RWPE2 (cell line): ENCODE data around the gene CDC42BPA.

Source experiments
- ATAC-seq: fragments of 200-7000 bp; cut with Tn5 transposase; 3 replicates; pipeline ENCODE4 v1.9.1; 2021; ENCODE audit warnings: low read depth
- DNase-seq: peaks from one replicate; pipeline ENCODE4 v3.0.0-alpha.2; 2020; ENCODE audit warnings: low spot score
- H3K27ac ChIP-seq: fragments of 450-650 bp; 2 replicates; pipeline ENCODE4 v1.5.1; 2017; ENCODE audit warnings: mild to moderate bottlenecking; ENCODE audit not compliant: poor library complexity, severe bottlenecking
- H3K27me3 ChIP-seq: fragments of 250-450 bp; sonication (Bioruptor Pico); 2 replicates; pipeline ENCODE4 v1.5.1; 2021; ENCODE audit warnings: mild to moderate bottlenecking, moderate library complexity; ENCODE audit not compliant: insufficient read depth, poor library complexity, severe bottlenecking
- H3K36me3 ChIP-seq: fragments of 250-450 bp; sonication (Bioruptor Pico); 2 replicates; pipeline ENCODE4 v1.5.1; 2020; ENCODE audit warnings: low read depth, mild to moderate bottlenecking, moderate library complexity
- H3K4me1 ChIP-seq: fragments of 250-450 bp; sonication (Bioruptor Pico); 2 replicates; pipeline ENCODE4 v1.5.1; 2021; ENCODE audit warnings: mild to moderate bottlenecking, moderate library complexity; ENCODE audit not compliant: insufficient read depth, poor library complexity, severe bottlenecking
- H3K4me3 ChIP-seq: fragments of 250-450 bp; sonication (Bioruptor Pico); 2 replicates; pipeline ENCODE4 v1.5.1; 2021; ENCODE audit warnings: mild to moderate bottlenecking, moderate library complexity; ENCODE audit not compliant: severe bottlenecking
- H3K9me3 ChIP-seq: fragments of 250-450 bp; sonication (Bioruptor Pico); 2 replicates; pipeline ENCODE4 v1.5.1; 2021; ENCODE audit warnings: mild to moderate bottlenecking, moderate library complexity; ENCODE audit not compliant: severe bottlenecking
- TF ChIP-seq, protein P1 (sequence below): fragments of 450-650 bp; IDR thresholded peaks from one replicate; pipeline ENCODE4 v1.5.1; 2017; ENCODE audit warnings: mild to moderate bottlenecking, moderate library complexity; ENCODE audit not compliant: poor library complexity, severe bottlenecking

CDC42BPA gene

GRCh38 chr1:226979517-226980121, 338.7 kb downstream of the CDC42BPA start:
- H3K36me3 ChIP-seq, result no peaks in the 10 kb centered on the region
- no peak overlapping the region for H3K27ac ChIP-seq
- H3K4me3 ChIP-seq, result no peak overlapping the region
- H3K27me3 ChIP-seq, result no peaks in the 10 kb centered on the region
- no peaks in the 10 kb centered on the region for H3K9me3 ChIP-seq
- TF ChIP-seq, protein P1, sequence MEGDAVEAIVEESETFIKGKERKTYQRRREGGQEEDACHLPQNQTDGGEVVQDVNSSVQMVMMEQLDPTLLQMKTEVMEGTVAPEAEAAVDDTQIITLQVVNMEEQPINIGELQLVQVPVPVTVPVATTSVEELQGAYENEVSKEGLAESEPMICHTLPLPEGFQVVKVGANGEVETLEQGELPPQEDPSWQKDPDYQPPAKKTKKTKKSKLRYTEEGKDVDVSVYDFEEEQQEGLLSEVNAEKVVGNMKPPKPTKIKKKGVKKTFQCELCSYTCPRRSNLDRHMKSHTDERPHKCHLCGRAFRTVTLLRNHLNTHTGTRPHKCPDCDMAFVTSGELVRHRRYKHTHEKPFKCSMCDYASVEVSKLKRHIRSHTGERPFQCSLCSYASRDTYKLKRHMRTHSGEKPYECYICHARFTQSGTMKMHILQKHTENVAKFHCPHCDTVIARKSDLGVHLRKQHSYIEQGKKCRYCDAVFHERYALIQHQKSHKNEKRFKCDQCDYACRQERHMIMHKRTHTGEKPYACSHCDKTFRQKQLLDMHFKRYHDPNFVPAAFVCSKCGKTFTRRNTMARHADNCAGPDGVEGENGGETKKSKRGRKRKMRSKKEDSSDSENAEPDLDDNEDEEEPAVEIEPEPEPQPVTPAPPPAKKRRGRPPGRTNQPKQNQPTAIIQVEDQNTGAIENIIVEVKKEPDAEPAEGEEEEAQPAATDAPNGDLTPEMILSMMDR, result no peak
- no peak for ATAC-seq
- no peak for DNase-seq
- H3K4me1 ChIP-seq, result no peaks in the 10 kb centered on the region

- no peaks in the 10 kb centered on the region for H3K4me1 ChIP-seq
- H3K4me3 ChIP-seq, result no peak overlapping the region
- H3K27me3 ChIP-seq, result no peaks in the 10 kb centered on the region
- H3K27ac ChIP-seq, result no peak overlapping the region
- TF ChIP-seq, protein P1, result no peak
- ATAC-seq (no peak), DNase-seq (no peak)
- no peaks in the 10 kb centered on the region for H3K9me3 ChIP-seq
- H3K36me3 ChIP-seq, result no peaks in the 10 kb centered on the region
These were observed 339.2 kb downstream of the CDC42BPA start for GRCh38 chr1:226979115-226979516.

DNA sequence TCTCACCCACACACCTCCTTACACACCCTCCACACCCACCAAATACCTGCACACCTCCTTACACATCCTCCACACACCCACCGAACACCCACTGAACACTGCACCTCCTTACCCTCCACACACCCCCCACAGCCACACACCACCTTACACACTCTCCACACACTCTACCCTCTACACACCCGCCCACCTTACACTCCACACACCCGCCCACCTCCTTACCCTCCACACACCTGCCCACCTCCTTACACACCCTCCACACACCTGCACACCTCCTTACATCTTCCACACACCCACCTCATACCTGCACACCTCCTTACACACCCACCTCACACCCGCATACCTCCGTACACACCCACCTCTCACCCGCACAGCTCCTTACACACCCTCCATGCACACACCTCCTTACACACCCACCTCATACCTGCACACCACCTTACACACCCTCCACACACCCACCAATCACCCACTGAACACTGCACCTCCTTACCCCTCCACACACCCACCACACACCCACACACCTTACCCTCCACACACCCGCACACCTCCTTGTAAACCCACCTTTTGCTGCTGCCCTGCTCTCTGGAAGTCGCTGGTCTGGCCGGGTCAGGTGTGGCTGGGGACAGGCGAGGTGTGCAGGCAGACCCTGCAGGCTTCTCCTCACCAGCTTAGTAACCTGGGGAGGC, 339.7 kb downstream of the CDC42BPA start:
- H3K4me3 ChIP-seq, result no peak overlapping the region
- no peaks in the 10 kb centered on the region for H3K36me3 ChIP-seq
- ATAC-seq (no peak), DNase-seq (no peak)
- no peaks in the 10 kb centered on the region for H3K4me1 ChIP-seq
- no peaks in the 10 kb centered on the region for H3K27me3 ChIP-seq
- no peaks in the 10 kb centered on the region for H3K9me3 ChIP-seq
- TF ChIP-seq, protein P1, result no peak
- H3K27ac ChIP-seq, result no peak overlapping the region

GRCh38 chr1:226977643-226978431, 340.5 kb downstream of the CDC42BPA start:
- Histone ChIP-seq H3K4me1 (no peaks in the 10 kb centered on the region), H3K4me3 (no peak overlapping the region), H3K27ac (no peak overlapping the region), H3K36me3 (no peaks in the 10 kb centered on the region), H3K27me3 (no peaks in the 10 kb centered on the region), H3K9me3 (no peaks in the 10 kb centered on the region)
- DNase-seq (no peak), ATAC-seq (no peak)
- TF ChIP-seq, protein P1, result no peak
